Ammon's horn (tissue), 1 donor: ENCODE measurements around the gene NEK1.

Source experiments
- DNase-seq: peaks from one replicate; pipeline ENCODE4 v3.0.0-alpha.2; 2016; ENCODE audit warnings: low spot score

Gene NEK1

DNA sequence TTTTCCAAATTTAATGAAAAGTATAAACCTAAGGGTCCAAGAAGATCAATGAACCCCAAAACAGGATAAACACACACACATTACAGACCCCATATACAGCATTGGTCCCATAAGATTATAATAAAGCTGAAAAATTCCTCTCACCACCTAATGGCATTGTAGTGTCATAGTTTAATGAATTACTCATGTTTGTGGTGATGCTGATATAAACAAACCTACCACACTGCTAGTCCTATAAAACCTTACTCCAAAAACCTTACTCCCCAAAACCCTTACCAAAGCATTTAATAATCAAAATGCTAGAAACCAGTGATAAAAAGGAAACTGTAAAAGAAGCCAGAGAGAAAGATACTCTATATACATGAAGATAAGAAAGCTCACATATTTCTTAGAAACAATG, 193.5 kb downstream of the NEK1 start:
- DNase-seq, result no peak

GRCh38 chr4:169417629-169418282, 194.6 kb downstream of the NEK1 start:
- DNase-seq, result no peak

DNA sequence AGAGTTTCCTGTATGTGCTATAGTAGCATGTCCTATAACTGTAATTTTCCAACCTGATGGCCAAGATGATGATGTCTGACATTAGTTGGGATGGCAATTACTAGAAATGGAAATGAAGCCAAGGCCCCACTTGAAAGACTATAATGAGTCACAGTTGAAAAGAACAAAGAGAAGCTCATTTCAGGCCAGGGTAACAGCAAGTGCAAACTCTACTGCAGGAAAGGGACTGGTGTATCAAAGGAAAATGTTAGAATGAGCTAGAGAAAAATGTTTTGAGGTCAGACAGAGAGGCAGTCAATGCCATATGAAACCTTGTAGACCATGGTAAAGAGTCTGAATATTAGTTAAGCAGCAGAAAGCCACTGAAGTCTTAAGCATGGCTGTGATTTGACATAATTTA, 195.4 kb downstream of the NEK1 start:
- peak; percentile 47 for DNase-seq

DNA sequence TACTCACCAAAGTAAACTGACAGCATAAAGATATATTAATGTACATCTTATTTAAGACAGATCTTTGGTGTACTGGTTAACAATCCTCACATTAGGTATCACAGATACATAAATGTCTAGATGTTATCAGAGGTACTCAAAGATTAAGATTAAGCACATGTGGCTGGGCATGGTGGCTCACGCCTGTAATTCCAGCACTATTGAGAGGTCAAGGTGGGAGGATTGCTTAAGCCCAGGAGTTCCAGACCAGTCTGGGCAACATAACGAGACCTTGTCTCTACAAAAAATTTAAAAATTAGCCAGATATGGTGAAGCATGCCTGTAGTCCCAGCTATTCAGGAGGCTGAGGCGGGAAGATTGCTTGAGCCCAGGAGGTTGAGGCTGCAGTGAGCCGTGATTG, 195.9 kb downstream of the NEK1 start:
- no peak for DNase-seq

- no peak for DNase-seq
These were observed 197.5 kb downstream of the NEK1 start for GRCh38 chr4:169414913-169415312.

- no peak for DNase-seq
These were observed 200.3 kb downstream of the NEK1 start for GRCh38 chr4:169412046-169412445.

- DNase-seq, result peak; percentile 66
These were observed 201.3 kb downstream of the NEK1 start for GRCh38 chr4:169410839-169411770.

DNA sequence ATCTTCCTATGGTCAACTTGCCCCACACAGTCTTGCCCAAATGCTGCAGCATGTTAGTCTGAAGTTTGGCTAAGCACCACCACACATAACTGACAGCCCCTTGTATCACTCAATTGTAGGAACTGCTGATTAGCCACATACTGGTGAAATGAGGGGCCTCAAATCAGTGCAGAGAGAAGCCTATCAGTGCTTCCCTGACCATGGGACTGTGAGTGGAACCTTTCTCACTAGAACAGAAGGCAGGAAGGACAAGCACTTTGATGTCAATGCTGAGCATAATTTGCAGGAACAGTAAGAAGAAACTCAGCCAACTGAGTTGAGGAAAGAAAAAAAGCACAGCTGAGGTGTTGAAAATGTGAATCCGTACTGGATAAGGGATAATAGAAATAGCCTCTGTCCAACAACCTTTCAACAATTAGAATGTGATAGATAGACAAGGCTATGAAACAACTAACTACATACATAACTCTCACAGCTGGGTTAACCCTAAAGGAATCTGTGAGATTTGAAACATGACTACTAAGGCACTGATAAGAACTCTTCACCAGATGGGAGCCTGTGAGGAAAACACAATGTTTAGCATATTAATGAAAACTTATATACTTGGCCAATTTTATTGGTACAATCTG, 205.1 kb downstream of the NEK1 start:
- DNase-seq, result no peak

DNA sequence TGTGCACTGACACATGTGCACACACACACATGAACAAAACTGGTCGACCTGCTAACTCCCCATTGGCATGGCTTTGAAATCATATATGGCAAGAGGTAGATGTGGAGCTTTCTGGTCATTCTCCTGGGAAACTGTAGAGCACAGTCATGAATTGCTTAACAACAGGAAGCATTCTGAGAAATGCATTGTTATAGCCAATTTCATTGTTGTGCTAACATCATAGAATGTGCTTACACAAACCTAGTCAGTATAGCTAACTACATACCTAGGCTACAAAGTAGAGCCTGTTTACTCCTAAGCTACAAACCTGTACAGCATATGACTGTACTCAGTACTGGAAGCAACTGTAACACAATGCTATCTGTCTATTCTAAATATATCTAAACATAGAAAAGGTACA, 207.4 kb downstream of the NEK1 start:
- DNase-seq, result no peak

GRCh38 chr4:169400832-169401231, 211.6 kb downstream of the NEK1 start:
- DNase-seq, result no peak

DNA sequence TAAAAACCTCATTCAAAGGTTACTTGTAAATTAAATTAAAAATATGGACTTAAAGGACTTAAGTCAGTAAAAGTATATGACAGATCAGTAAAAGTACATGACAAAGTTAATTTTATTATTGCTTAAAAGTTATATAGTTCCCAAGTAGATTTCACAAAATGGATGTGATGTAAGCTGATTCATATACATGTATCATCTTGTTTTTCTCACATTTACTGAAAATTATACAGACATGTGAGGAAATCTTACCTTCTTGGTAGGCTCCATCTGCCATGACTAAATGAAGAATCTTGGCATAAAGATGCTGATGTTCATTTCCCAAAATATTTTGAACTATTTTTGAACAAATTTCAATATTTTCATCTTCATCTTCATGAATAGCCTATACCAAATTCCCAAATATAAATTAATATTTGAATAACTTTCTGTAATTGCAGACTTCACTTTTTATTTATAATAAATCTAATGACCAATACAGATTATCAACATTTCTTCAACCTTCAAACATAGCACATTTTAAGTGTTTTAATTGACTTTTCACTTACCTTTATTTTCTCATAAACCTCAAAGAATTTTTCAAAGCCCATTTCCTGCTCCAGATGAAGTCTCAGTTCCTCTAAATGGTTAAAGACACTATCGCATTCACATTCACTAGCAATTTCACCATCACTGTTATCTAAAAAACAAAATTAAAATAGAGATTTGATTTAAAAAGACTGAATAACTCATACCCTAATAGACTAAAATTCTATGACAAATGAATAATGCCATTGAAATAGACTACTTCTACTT, 212.2 kb downstream of the NEK1 start:
- no peak for DNase-seq

DNA sequence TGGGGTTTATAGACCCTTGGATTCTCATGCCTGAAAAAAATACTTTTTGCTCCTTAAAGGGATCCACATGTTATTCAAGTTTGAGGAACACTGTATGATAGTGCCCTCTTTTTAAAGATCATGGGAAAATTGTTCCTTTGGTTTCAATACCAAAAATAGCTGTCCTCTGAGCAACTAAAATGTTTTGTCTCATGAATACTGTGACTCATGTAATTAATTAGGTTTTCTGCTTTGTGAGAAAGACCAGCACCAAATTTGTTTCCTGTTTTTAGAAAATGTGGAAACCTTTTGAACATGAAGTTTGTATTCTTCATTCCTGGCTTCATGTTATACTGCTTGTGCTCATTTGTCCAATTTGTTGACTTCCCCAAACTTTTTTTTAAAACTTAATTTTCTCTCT, 214.1 kb downstream of the NEK1 start:
- DNase-seq, result no peak

- no peak for DNase-seq
These were observed 214.6 kb downstream of the NEK1 start for GRCh38 chr4:169397762-169398161.

GRCh38 chr4:169385376-169385775, 227.0 kb downstream of the NEK1 start:
- no peak for DNase-seq

DNA sequence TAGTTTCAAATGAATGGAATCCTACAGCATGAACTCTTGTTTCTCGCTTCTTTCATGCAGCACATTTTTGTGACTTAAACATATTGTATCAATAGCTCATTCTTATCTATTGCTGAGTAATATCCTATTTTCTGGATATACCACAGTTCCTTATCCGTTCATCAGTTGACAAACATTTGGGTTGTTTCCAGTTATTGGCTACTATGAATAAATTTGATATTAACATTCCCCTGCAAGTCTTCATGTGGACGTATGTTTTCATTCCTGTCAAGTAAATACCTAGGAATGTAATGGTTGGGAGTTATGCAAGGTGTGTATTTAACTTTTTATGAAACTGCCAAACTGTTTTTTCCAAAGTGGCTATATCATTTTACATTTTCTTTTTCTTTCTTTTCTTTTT, 227.6 kb downstream of the NEK1 start:
- DNase-seq, result no peak

DNA sequence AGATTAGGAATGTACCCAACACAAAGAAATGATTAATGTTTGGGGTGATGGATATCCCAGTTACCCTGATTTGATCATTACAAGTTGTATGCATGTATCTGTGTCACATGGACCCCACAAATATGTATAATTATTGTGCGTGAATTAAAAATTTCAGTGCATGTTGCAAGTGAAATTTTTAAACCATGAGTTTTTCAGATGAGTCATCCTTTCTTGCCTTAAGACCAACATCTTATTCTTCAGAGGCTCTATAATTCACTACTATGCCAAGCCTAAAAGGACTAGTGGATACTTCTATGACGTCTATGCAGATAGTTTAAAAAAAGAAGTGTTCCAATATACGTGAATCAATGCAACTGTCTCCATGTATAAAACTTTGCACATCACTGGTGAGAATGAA, 228.7 kb downstream of the NEK1 start:
- no peak for DNase-seq

GRCh38 chr4:169379688-169380087, 232.7 kb downstream of the NEK1 start:
- no peak for DNase-seq

DNA sequence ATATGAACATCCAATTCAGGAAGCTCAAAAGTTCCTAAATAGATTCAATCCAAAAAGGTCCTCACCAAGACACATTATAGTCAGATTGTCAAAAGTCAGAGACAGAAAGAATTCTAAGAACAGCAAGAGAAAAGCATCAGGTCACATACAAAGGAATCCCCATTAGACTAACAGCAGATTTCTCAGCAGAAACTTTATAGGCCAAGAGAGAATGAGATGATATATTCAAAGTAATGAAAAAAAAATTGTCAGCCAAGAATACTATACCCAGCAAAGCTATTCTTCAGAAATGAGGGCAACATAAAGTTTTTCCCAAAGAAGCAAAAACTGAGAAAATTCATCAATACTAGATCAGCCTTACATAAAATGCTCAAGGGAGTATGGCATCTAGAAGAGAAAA, 235.0 kb downstream of the NEK1 start:
- no peak for DNase-seq

DNA sequence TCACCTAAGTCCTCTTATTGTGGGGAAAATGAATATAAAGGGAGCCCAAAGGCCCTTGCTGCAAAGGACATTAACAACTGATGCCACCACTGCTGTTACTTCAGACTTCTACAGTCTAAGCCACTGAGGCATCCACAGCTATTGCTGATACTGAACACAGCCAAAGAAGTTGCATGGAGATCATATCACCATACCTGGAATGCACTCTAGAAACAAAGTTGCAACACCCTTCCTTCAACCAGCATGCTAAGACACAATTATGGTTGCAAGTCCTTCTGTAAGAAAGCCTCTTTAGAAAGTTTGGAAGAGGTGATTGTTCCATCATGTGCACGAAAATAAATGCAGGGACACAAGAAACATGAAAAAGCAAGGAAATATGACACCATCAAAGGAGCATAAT, 236.0 kb downstream of the NEK1 start:
- DNase-seq, result no peak

GRCh38 chr4:169372791-169373190, 239.6 kb downstream of the NEK1 start:
- DNase-seq, result peak; percentile 8

GRCh38 chr4:169369634-169370033, 242.7 kb downstream of the NEK1 start:
- DNase-seq, result no peak

DNA sequence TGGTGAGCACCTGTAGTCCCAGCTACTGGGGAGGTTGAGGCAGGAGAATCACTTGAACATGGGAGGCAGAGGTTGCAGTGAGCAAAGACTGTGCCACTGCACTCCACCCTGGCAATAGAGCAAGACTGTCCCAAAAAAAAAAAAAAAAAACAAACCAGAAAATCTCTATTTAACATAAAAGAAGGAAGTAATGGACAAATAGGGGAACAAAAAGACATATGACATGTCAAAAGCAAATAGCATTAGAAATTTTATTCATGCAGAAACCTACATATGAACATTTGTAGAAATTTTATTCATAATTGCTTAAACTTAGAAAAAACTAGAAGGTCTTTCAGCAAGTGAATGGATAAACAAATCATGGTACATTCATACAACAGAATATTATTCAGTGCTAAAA, 244.6 kb downstream of the NEK1 start:
- DNase-seq, result no peak
